ENCODE data around the gene BPIFA3.

DNA sequence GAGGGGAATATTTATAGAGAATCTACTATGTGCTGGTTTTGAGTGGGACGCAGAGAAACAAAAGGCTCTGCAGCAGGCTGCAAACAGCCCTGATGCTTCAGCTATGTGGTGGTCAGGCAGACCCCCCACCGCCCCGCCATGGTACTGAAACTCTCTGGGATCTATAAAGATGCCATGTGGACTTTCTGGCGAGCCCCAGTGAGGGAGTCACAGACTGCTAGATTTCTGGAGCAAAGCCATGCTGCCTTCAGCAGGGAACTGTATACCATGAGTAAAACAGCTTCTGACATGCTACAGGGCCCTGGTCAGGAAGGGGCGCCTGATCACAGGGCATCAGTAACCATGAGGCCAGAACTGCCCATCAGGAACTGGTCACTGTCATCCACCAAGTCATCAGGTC is 46.6 kb downstream of the BPIFA3 start:
- TF ChIP-seq CTCF (conservative IDR thresholded peaks at IDR 0.05) (no peak), ZFX (IDR thresholded peaks at IDR 0.05) (no peak)
